Epithelial cell of esophagus (primary cell): ENCODE measurements around the gene FAM174A.

Experiments used
- DNase-seq: peaks from one replicate; pipeline ENCODE4 v3.0.0; 2010; ENCODE audit warnings: low read depth
- H3K4me3 ChIP-seq: 2 replicates; pipeline ENCODE4 v1.5.1; 2011; ENCODE audit warnings: mild to moderate bottlenecking, low read length, control low read depth
- CTCF ChIP-seq: IDR thresholded peaks from 2 replicates; pipeline ENCODE4 v1.5.1; 2011; ENCODE audit warnings: low read depth, mild to moderate bottlenecking, low read length, control low read depth, inconsistent platforms; ENCODE audit not compliant: insufficient read depth; ENCODE audit errors: missing control alignments

FAM174A gene

GRCh38 chr5:100614308-100614707 is 79.1 kb downstream of the FAM174A start:
- H3K4me3 ChIP-seq = no peak overlapping the region
- DNase-seq = no peak

GRCh38 chr5:100615362-100615761 is 80.2 kb downstream of the FAM174A start:
- DNase-seq = no peak
- no peak overlapping the region for H3K4me3 ChIP-seq
- TF ChIP-seq CTCF = no peak

More at GRCh38 chr5:100614308-100614707, 79.1 kb downstream of the FAM174A start:
- TF ChIP-seq CTCF = no peak

- DNase-seq = no peak
- no peak for TF ChIP-seq CTCF
- no peak overlapping the region for H3K4me3 ChIP-seq
These were observed 81.1 kb downstream of the FAM174A start for GRCh38 chr5:100616291-100616690.

GRCh38 chr5:100616981-100617380 is 81.8 kb downstream of the FAM174A start:
- no peak overlapping the region for H3K4me3 ChIP-seq
- no peak for TF ChIP-seq CTCF
- no peak for DNase-seq

- TF ChIP-seq CTCF = peak; percentile 69
- peak; percentile 55 for DNase-seq
- H3K4me3 ChIP-seq = no peak overlapping the region
These were observed 88.5 kb downstream of the FAM174A start for GRCh38 chr5:100623719-100624118.

GRCh38 chr5:100634937-100635534 is 99.9 kb downstream of the FAM174A start:
- TF ChIP-seq CTCF = no peak
- peak; percentile 43 for DNase-seq

More at GRCh38 chr5:100634937-100635534, 99.9 kb downstream of the FAM174A start:
- no peak overlapping the region for H3K4me3 ChIP-seq
